Spleen (tissue), 11 donors: ENCODE results near the gene TSC22D3. TPM values are rescaled to one million over a fixed set of nuclear protein-coding genes. Genes with fewer than 3 reads are reported as not detected.

Experiments used
- DNase-seq: peaks from one replicate; pipeline ENCODE4 v3.0.0-alpha.2; 2020
- H3K27ac ChIP-seq, 8 donors: fragments of 200-600 bp; sonication (generic) in 7 of 8; 1 replicate in 4 of 8; 2 replicates in 4 of 8; pipeline versions ENCODE4 v1.5.0 to v1.8.0; 2016 to 2021; ENCODE audit warnings: inconsistent platforms in 4 of 8, mild to moderate bottlenecking in 4 of 8, moderate library complexity in 1 of 8
- H3K27me3 ChIP-seq, 7 donors: fragments of 200-600 bp; sonication (generic) in 6 of 7; replicated peaks in 1 of 7; 1 replicate in 4 of 7; 2 replicates in 3 of 7; pipeline versions ENCODE4 v1.5.0 to v1.8.0; 2016 to 2021; ENCODE audit warnings: inconsistent platforms in 3 of 7, mild to moderate bottlenecking in 1 of 7
- H3K36me3 ChIP-seq, 6 donors: fragments of 200-600 bp; sonication (generic) in 5 of 6; 1 replicate in 4 of 6; 2 replicates in 2 of 6; pipeline versions ENCODE4 v1.5.0 to v1.8.0; 2016 to 2021; ENCODE audit warnings: inconsistent platforms in 2 of 6
- H3K4me1 ChIP-seq, 6 donors: fragments of 200-600 bp; sonication (generic) in 5 of 6; 1 replicate in 3 of 6; 2 replicates in 3 of 6; pipeline versions ENCODE4 v1.5.0 to v1.8.0; 2016 to 2021; ENCODE audit warnings: inconsistent platforms in 3 of 6
- H3K4me3 ChIP-seq, 8 donors: fragments of 200-600 bp; sonication (generic) in 7 of 8; 1 replicate in 4 of 8; 2 replicates in 4 of 8; pipeline versions ENCODE4 v1.5.0 to v1.8.0; 2016 to 2021; ENCODE audit warnings: inconsistent platforms in 4 of 8, mild to moderate bottlenecking in 4 of 8, moderate library complexity in 2 of 8
- H3K9me3 ChIP-seq, 8 donors: fragments of 200-600 bp; sonication (generic) in 7 of 8; 1 replicate in 4 of 8; 2 replicates in 4 of 8; pipeline versions ENCODE4 v1.5.0 to v1.8.0; 2016 to 2021; ENCODE audit warnings: inconsistent platforms in 4 of 8
- POLR2A ChIP-seq, 3 donors: fragments of 450-650 bp; IDR thresholded peaks; one replicate each; pipeline ENCODE4 v1.5.1; 2017; ENCODE audit warnings: antibody characterized with exemption in 3 of 3, mild to moderate bottlenecking in 1 of 3
- POLR2AphosphoS5 ChIP-seq, 3 donors: sonication (generic); formaldehyde crosslinking; IDR thresholded peaks; one replicate each; pipeline ENCODE4 v1.5.1; 2017; ENCODE audit warnings: antibody characterized with exemption in 3 of 3
- WGBS, 5 donors: extraction: QIAGEN DNeasy Blood & Tissue Kit in 3 of 5; methylation state at CpG; one replicate each; pipeline versions ENCODE4 v1.1.5 to v1.1.7; 2013 to 2018; 5-methylcytosine and 5-hydroxymethylcytosine counted together
- intact Hi-C: fragments of 100-400 bp; cut with DNase I; formaldehyde crosslinking; loops from one replicate; pipeline ENCODE4 v1.15.0; 2023; ENCODE audit warnings: low total_unique reads
- polyA plus RNA-seq, 3 donors: library from polyadenylated mRNA; stranded (reverse); fragments of 200-250 nt; gene quantifications; one replicate each; pipeline ENCODE4 v1.2.1, GENCODE V29; 2013
- total RNA-seq, 7 donors: library from RNA; depleted of rRNA in 3 of 7; stranded (reverse); fragments of >200 nt in 3 of 7; fragmentation: NEBNext Ultra II Directional in 4 of 7; extraction: Animal tissue kit (Norgen Biotek cat#: 25700) in 4 of 7; gene quantifications; one replicate each; pipeline versions ENCODE4 v1.1.0 to v1.2.1, GENCODE V29; 2016 to 2021
- TF ChIP-seq, protein P1 (sequence below), 11 experiments: fragments of 200-600 bp in 7 of 11; fragments of 450-650 bp in 4 of 11; sonication (generic) in 4 of 11; IDR thresholded peaks in 8 of 11; conservative IDR thresholded peaks in 3 of 11; 1 replicate in 7 of 11; 2 replicates in 4 of 11; pipeline versions ENCODE4 v1.4.0 to v1.8.0; 2016 to 2021; ENCODE audit warnings: antibody characterized with exemption in 11 of 11, inconsistent platforms in 4 of 11, mild to moderate bottlenecking in 1 of 11
- donor health status: healthy with polysubstance abuse.
- donor health status: DM: no; HTN: no; CAD: no; lungs with moderate emphysema.
- donor health status: DM: no; HTN: no; CAD: no.
- donor health status: Bipolar disorder and iron deficiency.
- donor health status: healthy.
- donor health status: DM: no; HTN: no; CAD: no.
- donor health status: DM: yes; HTN: yes; CAD: no.

TSC22D3 gene
- total and polyA plus RNA-seq, 10 donors: 91.7 to 579 (median 297) TPM

GRCh38 chrX:107769581-107770317 lies 5.8 kb downstream of the TSC22D3 start:
- Histone ChIP-seq H3K4me3 (no peak overlapping the region), H3K36me3 (no peaks in the 10 kb centered on the region), H3K4me1 (peaks cover 0 to 7% (median 0%) of the 10 kb centered on the region in 6 donors), H3K27me3 (peaks cover 0 to 10% (median 1%) of the 10 kb centered on the region in 7 donors), H3K27ac (no peak overlapping the region), H3K9me3 (no peaks in the 10 kb centered on the region)
- DNase-seq: no peak
- 78 to 90% (median 84%) methylated on average over 7 of the region's 7 CpGs for WGBS, 5 donors
- TF ChIP-seq POLR2A (IDR thresholded peaks at IDR 0.05) (no peak), POLR2AphosphoS5 (IDR thresholded peaks at IDR 0.05) (no peak)
- TF ChIP-seq, protein P1, sequence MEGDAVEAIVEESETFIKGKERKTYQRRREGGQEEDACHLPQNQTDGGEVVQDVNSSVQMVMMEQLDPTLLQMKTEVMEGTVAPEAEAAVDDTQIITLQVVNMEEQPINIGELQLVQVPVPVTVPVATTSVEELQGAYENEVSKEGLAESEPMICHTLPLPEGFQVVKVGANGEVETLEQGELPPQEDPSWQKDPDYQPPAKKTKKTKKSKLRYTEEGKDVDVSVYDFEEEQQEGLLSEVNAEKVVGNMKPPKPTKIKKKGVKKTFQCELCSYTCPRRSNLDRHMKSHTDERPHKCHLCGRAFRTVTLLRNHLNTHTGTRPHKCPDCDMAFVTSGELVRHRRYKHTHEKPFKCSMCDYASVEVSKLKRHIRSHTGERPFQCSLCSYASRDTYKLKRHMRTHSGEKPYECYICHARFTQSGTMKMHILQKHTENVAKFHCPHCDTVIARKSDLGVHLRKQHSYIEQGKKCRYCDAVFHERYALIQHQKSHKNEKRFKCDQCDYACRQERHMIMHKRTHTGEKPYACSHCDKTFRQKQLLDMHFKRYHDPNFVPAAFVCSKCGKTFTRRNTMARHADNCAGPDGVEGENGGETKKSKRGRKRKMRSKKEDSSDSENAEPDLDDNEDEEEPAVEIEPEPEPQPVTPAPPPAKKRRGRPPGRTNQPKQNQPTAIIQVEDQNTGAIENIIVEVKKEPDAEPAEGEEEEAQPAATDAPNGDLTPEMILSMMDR (IDR thresholded peaks at IDR 0.05 in 8 of 11, conservative IDR thresholded peaks at IDR 0.05 in 3 of 11): no peak
- intact Hi-C loops: loop anchor here (5.0 kb wide), 1 partner anchor 97 kb away; no protein-coding TSS in a partner anchor

DNA sequence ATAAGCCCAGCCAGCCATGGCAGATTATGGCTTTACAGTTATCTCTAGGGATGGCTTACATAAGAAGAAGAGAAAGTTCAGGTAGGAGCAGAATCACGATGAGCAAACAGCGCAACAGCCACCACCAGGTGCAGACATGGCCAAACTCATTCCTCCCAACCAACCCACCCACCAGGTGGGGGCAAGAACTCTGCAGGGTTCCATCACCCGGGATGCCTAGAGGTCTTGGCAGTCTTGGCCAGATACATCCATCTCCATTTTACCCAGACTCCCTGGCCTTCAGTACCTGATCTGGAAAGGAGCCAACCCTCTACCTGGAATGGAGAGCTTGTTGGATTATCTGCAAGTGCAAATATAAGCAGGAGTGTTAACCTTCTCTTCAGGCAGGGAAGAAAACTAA lies 7.5 kb downstream of the TSC22D3 start:
- H3K4me3 ChIP-seq: no peak overlapping the region
- no peaks in the 10 kb centered on the region for H3K4me1 ChIP-seq
- no peaks in the 10 kb centered on the region for H3K27me3 ChIP-seq
- DNase-seq: no peak
- no peaks in the 10 kb centered on the region for H3K9me3 ChIP-seq
- intact Hi-C loops: no loop called here
- WGBS, 5 donors: 81 to 100% (median 89%) methylated on average over 1 to 3 of the region's 3 CpGs
- H3K36me3 ChIP-seq: no peaks in the 10 kb centered on the region
- TF ChIP-seq, protein P1 (IDR thresholded peaks at IDR 0.05 in 8 of 11, conservative IDR thresholded peaks at IDR 0.05 in 3 of 11): no peak
- TF ChIP-seq POLR2AphosphoS5 (IDR thresholded peaks at IDR 0.05): no peak
- TF ChIP-seq POLR2A (IDR thresholded peaks at IDR 0.05): no peak
- no peak overlapping the region for H3K27ac ChIP-seq

- WGBS, 5 donors: 73 to 94% (median 76%) methylated on average over 3 to 8 of the region's 8 CpGs
- TF ChIP-seq, protein P1 (IDR thresholded peaks at IDR 0.05 in 8 of 11, conservative IDR thresholded peaks at IDR 0.05 in 3 of 11): no peak
- TF ChIP-seq POLR2AphosphoS5 (IDR thresholded peaks at IDR 0.05) (no peak), POLR2A (IDR thresholded peaks at IDR 0.05) (no peak)
- intact Hi-C loops: no loop called here
- Histone ChIP-seq H3K27me3 (peaks cover 0 to 4% (median 0%) of the 10 kb centered on the region in 7 donors), H3K36me3 (no peaks in the 10 kb centered on the region), H3K27ac (no peak overlapping the region), H3K9me3 (no peaks in the 10 kb centered on the region), H3K4me1 (no peaks in the 10 kb centered on the region), H3K4me3 (no peak overlapping the region)
- no peak for DNase-seq
Measured at GRCh38 chrX:107766470-107767150, 9.0 kb downstream of the TSC22D3 start.
